Measurements from ENCODE around the gene ZNF319. TPM values are rescaled to one million over a fixed set of nuclear protein-coding genes. Genes with fewer than 3 reads are reported as not detected.

The ZNF319 gene
- total RNA-seq, 1 donor from 2014 or later: 11.5 TPM

GRCh38 chr16:57969451-57970123 is 30.9 kb downstream of the ZNF319 start:
- H3K4me1 Mint-ChIP-seq (ENCODE audit: low read depth, unreplicated experiment): no peaks in the 10 kb centered on the region
- H3K4me3 Mint-ChIP-seq (ENCODE audit: unreplicated experiment): no peak overlapping the region
- Histone ChIP-seq H3K27ac (ENCODE audit: low read depth, low read length) (no peak overlapping the region), H3K9me3 (ENCODE audit: insufficient read depth, low read depth, low read length) (no peaks in the 10 kb centered on the region), H3K9ac (ENCODE audit: low read length) (no peak overlapping the region), H2AFZ (ENCODE audit: low read depth, low read length) (no peak overlapping the region), H3K27me3 (ENCODE audit: insufficient read depth, low read length) (peaks cover 2% of the 10 kb centered on the region), H3K79me2 (ENCODE audit: insufficient read depth, low read length) (no peaks in the 10 kb centered on the region), H3K36me3 (ENCODE audit: insufficient read depth, low read length) (no peaks in the 10 kb centered on the region), H4K20me1 (ENCODE audit: insufficient read depth, low read length) (no peaks in the 10 kb centered on the region), H3K4me3 (ENCODE audit: insufficient read depth, low read depth, low read length) (no peak overlapping the region), H3K4me2 (ENCODE audit: low read length) (no peak overlapping the region), H3K4me1 (ENCODE audit: insufficient read depth, low read length) (no peaks in the 10 kb centered on the region)
- FAIRE-seq (no peak), DNase-seq (ENCODE audit: low read depth) (no peak)
- no peaks in the 10 kb centered on the region for H3K36me3 Mint-ChIP-seq (ENCODE audit: low read depth, unreplicated experiment)
- H3K27ac Mint-ChIP-seq (ENCODE audit: unreplicated experiment): no peak overlapping the region
- H3K9me3 Mint-ChIP-seq (ENCODE audit: unreplicated experiment): peaks cover 6% of the 10 kb centered on the region
- peaks cover 52% of the 10 kb centered on the region for H3K27me3 Mint-ChIP-seq (ENCODE audit: low read depth, unreplicated experiment)
- TF ChIP-seq EZH2 (IDR thresholded peaks at IDR 0.05; ENCODE audit: insufficient read depth, low read length) (no peak), CTCF (IDR thresholded peaks at IDR 0.05; ENCODE audit: insufficient read depth, low read depth, low read length) (no peak)

GRCh38 chr16:57967916-57968315 is 32.6 kb downstream of the ZNF319 start:
- H3K79me2 ChIP-seq (ENCODE audit: insufficient read depth, low read length): no peaks in the 10 kb centered on the region
- H3K4me3 ChIP-seq (ENCODE audit: insufficient read depth, low read depth, low read length): no peak overlapping the region
- H3K27ac ChIP-seq (ENCODE audit: low read depth, low read length): no peak overlapping the region
- H3K9me3 ChIP-seq (ENCODE audit: insufficient read depth, low read depth, low read length): no peaks in the 10 kb centered on the region
- no peaks in the 10 kb centered on the region for H3K4me1 Mint-ChIP-seq (ENCODE audit: low read depth, unreplicated experiment)
- no peak overlapping the region for H3K4me3 Mint-ChIP-seq (ENCODE audit: unreplicated experiment)
- no peaks in the 10 kb centered on the region for H3K4me1 ChIP-seq (ENCODE audit: insufficient read depth, low read length)
- H3K27me3 Mint-ChIP-seq (ENCODE audit: low read depth, unreplicated experiment): peaks cover 51% of the 10 kb centered on the region
- H3K27ac Mint-ChIP-seq (ENCODE audit: unreplicated experiment): no peak overlapping the region
- peaks cover 6% of the 10 kb centered on the region for H3K9me3 Mint-ChIP-seq (ENCODE audit: unreplicated experiment)
- FAIRE-seq: no peak
- no peaks in the 10 kb centered on the region for H3K36me3 Mint-ChIP-seq (ENCODE audit: low read depth, unreplicated experiment)
- no peak overlapping the region for H2AFZ ChIP-seq (ENCODE audit: low read depth, low read length)
- no peaks in the 10 kb centered on the region for H4K20me1 ChIP-seq (ENCODE audit: insufficient read depth, low read length)
- H3K9ac ChIP-seq (ENCODE audit: low read length): no peak overlapping the region
- no peak overlapping the region for H3K4me2 ChIP-seq (ENCODE audit: low read length)
- DNase-seq (ENCODE audit: low read depth): no peak
- no peaks in the 10 kb centered on the region for H3K36me3 ChIP-seq (ENCODE audit: insufficient read depth, low read length)
- TF ChIP-seq EZH2 (IDR thresholded peaks at IDR 0.05; ENCODE audit: insufficient read depth, low read length) (no peak), CTCF (IDR thresholded peaks at IDR 0.05; ENCODE audit: insufficient read depth, low read depth, low read length) (no peak)
- H3K27me3 ChIP-seq (ENCODE audit: insufficient read depth, low read length): peaks cover 5% of the 10 kb centered on the region

GRCh38 chr16:57966986-57967385 is 33.5 kb downstream of the ZNF319 start:
- H3K4me1 Mint-ChIP-seq (ENCODE audit: low read depth, unreplicated experiment): no peaks in the 10 kb centered on the region
- no peak overlapping the region for H3K4me2 ChIP-seq (ENCODE audit: low read length)
- H3K4me3 Mint-ChIP-seq (ENCODE audit: unreplicated experiment): no peak overlapping the region
- no peak for DNase-seq (ENCODE audit: low read depth)
- no peaks in the 10 kb centered on the region for H3K79me2 ChIP-seq (ENCODE audit: insufficient read depth, low read length)
- H3K36me3 ChIP-seq (ENCODE audit: insufficient read depth, low read length): no peaks in the 10 kb centered on the region
- H3K27ac ChIP-seq (ENCODE audit: low read depth, low read length): no peak overlapping the region
- H4K20me1 ChIP-seq (ENCODE audit: insufficient read depth, low read length): no peaks in the 10 kb centered on the region
- no peaks in the 10 kb centered on the region for H3K9me3 ChIP-seq (ENCODE audit: insufficient read depth, low read depth, low read length)
- H3K27me3 ChIP-seq (ENCODE audit: insufficient read depth, low read length): peaks cover 5% of the 10 kb centered on the region
- H3K9me3 Mint-ChIP-seq (ENCODE audit: unreplicated experiment): peaks cover 3% of the 10 kb centered on the region
- FAIRE-seq: no peak
- H3K4me1 ChIP-seq (ENCODE audit: insufficient read depth, low read length): no peaks in the 10 kb centered on the region
- TF ChIP-seq EZH2 (IDR thresholded peaks at IDR 0.05; ENCODE audit: insufficient read depth, low read length) (no peak), CTCF (IDR thresholded peaks at IDR 0.05; ENCODE audit: insufficient read depth, low read depth, low read length) (no peak)
- no peaks in the 10 kb centered on the region for H3K36me3 Mint-ChIP-seq (ENCODE audit: low read depth, unreplicated experiment)
- no peak overlapping the region for H3K4me3 ChIP-seq (ENCODE audit: insufficient read depth, low read depth, low read length)
- peaks cover 53% of the 10 kb centered on the region for H3K27me3 Mint-ChIP-seq (ENCODE audit: low read depth, unreplicated experiment)
- H3K27ac Mint-ChIP-seq (ENCODE audit: unreplicated experiment): no peak overlapping the region
- H2AFZ ChIP-seq (ENCODE audit: low read depth, low read length): no peak overlapping the region
- no peak overlapping the region for H3K9ac ChIP-seq (ENCODE audit: low read length)

All from astrocyte (in vitro differentiated cells and primary cell).